ENCODE data around the gene MXD1. TPM values are rescaled to one million over a fixed set of nuclear protein-coding genes. Genes with fewer than 3 reads are reported as not detected.

Gene MXD1
- total RNA-seq, 1 experiment from 2014 or later: 6.5 TPM

DNA sequence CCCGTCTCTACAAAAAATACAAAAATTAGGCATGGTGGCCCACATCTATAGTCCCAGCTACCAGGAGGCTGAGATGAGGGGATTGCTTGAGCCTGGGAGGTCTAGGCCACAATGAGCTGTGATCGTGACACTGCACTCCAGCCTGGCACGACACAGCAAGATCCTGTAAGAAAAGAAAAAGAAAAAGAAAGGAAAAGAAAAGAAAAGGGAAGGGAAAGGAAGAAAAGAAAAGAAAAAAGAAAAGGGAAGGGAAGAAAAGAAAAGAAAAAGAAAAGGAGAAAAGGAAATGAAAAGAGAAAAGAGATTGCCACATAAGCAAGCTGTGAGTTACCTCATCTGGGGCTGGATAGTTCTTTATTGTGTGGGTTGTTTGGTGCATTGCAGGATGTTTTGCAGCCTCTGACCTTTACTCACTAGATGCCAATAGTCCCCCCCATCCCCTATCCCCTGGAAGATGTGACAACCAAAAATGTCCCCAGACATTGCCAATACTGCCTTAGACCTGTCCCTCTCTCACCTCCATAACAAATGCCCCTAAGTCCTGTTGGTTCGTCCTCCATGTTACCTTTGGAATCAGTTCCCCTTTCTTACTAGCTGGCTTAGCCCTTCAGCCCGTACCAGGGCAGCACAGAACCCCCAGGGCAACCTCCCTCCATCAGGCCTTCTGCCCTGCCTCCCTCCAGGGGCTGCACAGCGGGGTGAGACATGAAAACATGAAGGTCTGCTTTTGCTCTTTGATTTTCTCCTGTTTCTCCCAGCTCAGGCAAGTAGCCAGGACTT is 37.6 kb downstream of the MXD1 start:
- ChIA-PET CTCF (no interaction called here), POLR2A (interaction anchor here (0.6 to 0.7 kb wide), 2 partner anchors 341 to 376 kb away, joined by 3 to 4 read pairs; no protein-coding TSS in a partner anchor)
- Histone ChIP-seq H3K4me3 (ENCODE audit: low read depth in 2 of 2, low read length in 2 of 2) (no peak overlapping the region), H3K9me3 (ENCODE audit: control insufficient read depth, insufficient read depth, low read depth, low read length) (no peaks in the 10 kb centered on the region), H3K4me1 (ENCODE audit: control insufficient read depth, insufficient read depth, low read length) (peaks cover 8% of the 10 kb centered on the region), H3K27me3 (ENCODE audit: control insufficient read depth, insufficient read depth, low read length) (no peaks in the 10 kb centered on the region), H3K27ac (ENCODE audit: low read length) (no peak overlapping the region), H3K36me3 (ENCODE audit: control insufficient read depth, insufficient read depth, low read length) (no peaks in the 10 kb centered on the region)
- in situ Hi-C loops (cut with HindIII; ENCODE audit: low pct_unique_long_range_greater_than_20kb, low sequenced_read_pairs): no loop called here
- TF ChIP-seq POLR2AphosphoS5 (IDR thresholded peaks at IDR 0.05; ENCODE audit: low read depth, low read length) (no peak), SIN3A (IDR thresholded peaks at IDR 0.05; ENCODE audit: borderline replicate concordance, insufficient read depth, low read depth, low read length) (no peak), TCF7L2 (IDR thresholded peaks at IDR 0.05; ENCODE audit: low read depth, low read length) (no peak), CTCF (IDR thresholded peaks at IDR 0.05) (no peak)
- TF ChIP-seq, protein P1, sequence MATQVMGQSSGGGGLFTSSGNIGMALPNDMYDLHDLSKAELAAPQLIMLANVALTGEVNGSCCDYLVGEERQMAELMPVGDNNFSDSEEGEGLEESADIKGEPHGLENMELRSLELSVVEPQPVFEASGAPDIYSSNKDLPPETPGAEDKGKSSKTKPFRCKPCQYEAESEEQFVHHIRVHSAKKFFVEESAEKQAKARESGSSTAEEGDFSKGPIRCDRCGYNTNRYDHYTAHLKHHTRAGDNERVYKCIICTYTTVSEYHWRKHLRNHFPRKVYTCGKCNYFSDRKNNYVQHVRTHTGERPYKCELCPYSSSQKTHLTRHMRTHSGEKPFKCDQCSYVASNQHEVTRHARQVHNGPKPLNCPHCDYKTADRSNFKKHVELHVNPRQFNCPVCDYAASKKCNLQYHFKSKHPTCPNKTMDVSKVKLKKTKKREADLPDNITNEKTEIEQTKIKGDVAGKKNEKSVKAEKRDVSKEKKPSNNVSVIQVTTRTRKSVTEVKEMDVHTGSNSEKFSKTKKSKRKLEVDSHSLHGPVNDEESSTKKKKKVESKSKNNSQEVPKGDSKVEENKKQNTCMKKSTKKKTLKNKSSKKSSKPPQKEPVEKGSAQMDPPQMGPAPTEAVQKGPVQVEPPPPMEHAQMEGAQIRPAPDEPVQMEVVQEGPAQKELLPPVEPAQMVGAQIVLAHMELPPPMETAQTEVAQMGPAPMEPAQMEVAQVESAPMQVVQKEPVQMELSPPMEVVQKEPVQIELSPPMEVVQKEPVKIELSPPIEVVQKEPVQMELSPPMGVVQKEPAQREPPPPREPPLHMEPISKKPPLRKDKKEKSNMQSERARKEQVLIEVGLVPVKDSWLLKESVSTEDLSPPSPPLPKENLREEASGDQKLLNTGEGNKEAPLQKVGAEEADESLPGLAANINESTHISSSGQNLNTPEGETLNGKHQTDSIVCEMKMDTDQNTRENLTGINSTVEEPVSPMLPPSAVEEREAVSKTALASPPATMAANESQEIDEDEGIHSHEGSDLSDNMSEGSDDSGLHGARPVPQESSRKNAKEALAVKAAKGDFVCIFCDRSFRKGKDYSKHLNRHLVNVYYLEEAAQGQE (IDR thresholded peaks at IDR 0.05; ENCODE audit: insufficient read depth in 1 of 2, low read depth in 2 of 2, low read length in 1 of 2): no peak
- DNase-seq (ENCODE audit: low read depth, low spot score): no peak
- intact Hi-C loops (cut with micrococcal nuclease; ENCODE audit: unreplicated experiment): no loop called here
- no TSS peak for BruUV-seq (replicated peaks)
- no peak for ATAC-seq

DNA sequence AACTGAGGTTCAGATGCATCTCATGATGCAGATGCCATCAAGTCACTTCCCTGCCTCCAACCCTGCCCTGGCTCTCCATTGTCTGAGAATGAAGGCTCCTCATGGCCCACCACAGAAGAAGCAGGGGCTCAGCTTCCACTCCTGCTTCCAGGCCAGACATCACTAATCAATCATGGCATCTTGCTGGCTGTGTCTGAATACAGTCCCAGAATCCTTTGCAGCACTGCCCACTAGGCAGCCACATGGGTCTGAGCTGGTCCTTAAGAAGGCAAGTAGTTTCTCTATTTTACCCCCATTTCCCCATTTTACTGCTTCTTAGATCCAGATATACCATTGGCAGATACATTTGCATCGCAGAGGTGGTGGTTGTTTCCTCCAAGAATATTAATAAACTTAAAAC is 39.2 kb downstream of the MXD1 start:
- CTCF ChIA-PET: no interaction called here
- POLR2A ChIA-PET: no interaction called here
- no TSS peak for BruUV-seq (replicated peaks)
- DNase-seq (ENCODE audit: low read depth, low spot score) (no peak), ATAC-seq (no peak)
- Histone ChIP-seq H3K9me3 (ENCODE audit: control insufficient read depth, insufficient read depth, low read depth, low read length) (no peaks in the 10 kb centered on the region), H3K4me1 (ENCODE audit: control insufficient read depth, insufficient read depth, low read length) (no peaks in the 10 kb centered on the region), H3K27me3 (ENCODE audit: control insufficient read depth, insufficient read depth, low read length) (no peaks in the 10 kb centered on the region), H3K27ac (ENCODE audit: low read length) (no peak overlapping the region), H3K36me3 (ENCODE audit: control insufficient read depth, insufficient read depth, low read length) (no peaks in the 10 kb centered on the region), H3K4me3 (ENCODE audit: low read depth in 2 of 2, low read length in 2 of 2) (no peak overlapping the region)
- in situ Hi-C loops (cut with HindIII; ENCODE audit: low pct_unique_long_range_greater_than_20kb, low sequenced_read_pairs): no loop called here
- TF ChIP-seq TCF7L2 (IDR thresholded peaks at IDR 0.05; ENCODE audit: low read depth, low read length) (no peak), CTCF (IDR thresholded peaks at IDR 0.05) (no peak), POLR2AphosphoS5 (IDR thresholded peaks at IDR 0.05; ENCODE audit: low read depth, low read length) (no peak), SIN3A (IDR thresholded peaks at IDR 0.05; ENCODE audit: borderline replicate concordance, insufficient read depth, low read depth, low read length) (no peak)
- TF ChIP-seq, protein P1 (IDR thresholded peaks at IDR 0.05; ENCODE audit: insufficient read depth in 1 of 2, low read depth in 2 of 2, low read length in 1 of 2): no peak
- intact Hi-C loops (cut with micrococcal nuclease; ENCODE audit: unreplicated experiment): no loop called here
